Stimulated activated CD4-positive, alpha-beta T cell treated with anti-CD3 and anti-CD28 coated beads, Interleukin-12 subunit alpha, Interleukin-12 subunit beta, amount 100 ng/mL, for 24 hours (primary cell): Measurements from ENCODE around the gene OMG.
"Not testable (repeated sequence)": the region's sequence is repeated elsewhere in the genome, so short reads cannot be mapped to it uniquely, and the experiment has no call there.

Source experiments
- DNase-seq, 2 experiments: peaks; one replicate each; pipeline ENCODE4 v3.0.0-alpha.2; 2020; ENCODE audit warnings: low read depth in 2 of 2

Gene OMG

DNA sequence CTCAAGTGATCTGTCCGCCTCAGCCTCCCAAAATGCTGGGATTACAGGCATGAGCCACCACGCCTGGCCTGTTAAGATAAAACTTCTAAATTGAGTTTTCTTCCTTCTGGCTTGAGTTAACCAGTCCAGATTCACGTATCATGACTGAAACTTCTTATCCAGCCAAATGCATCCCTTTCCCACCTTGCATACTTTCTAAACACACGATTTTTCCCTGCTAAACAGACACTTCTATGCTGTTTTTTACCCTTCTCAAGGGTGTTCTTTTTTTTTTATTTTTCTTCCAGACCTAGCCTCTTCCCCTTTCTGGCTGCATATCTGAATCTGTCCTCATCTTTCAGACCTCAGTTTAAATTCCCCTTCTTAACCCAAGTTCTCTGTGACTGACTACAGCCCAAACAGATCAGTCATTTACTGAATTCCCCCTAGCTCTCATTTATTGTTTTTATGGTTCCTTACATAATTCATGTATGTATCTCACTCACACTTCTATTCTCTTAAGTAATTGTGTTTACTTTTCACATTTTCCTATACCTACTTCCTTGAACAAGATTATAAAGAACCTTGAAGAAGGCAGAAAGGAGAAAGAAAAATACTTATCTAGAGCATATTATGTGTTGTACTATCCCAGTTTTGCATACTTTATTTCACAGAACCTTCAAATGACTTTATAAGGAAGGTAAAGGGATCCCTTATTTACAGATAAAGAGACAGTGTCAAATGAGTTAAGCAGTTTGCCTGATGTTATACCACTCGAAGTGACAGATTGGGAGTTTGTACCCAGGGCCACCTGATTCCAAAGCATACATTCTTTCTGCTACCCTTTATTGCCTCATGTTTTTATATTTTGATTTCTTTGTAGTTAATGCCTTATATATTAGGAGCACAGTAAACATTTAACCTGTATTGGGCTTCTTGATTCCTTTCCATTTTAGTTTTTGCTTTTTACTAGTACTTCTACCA lies 11.6 kb upstream of the OMG start:
- no peak for DNase-seq

- DNase-seq: no peak
Observed at GRCh38 chr17:31307640-31308039, 10.6 kb upstream of the OMG start.

DNA sequence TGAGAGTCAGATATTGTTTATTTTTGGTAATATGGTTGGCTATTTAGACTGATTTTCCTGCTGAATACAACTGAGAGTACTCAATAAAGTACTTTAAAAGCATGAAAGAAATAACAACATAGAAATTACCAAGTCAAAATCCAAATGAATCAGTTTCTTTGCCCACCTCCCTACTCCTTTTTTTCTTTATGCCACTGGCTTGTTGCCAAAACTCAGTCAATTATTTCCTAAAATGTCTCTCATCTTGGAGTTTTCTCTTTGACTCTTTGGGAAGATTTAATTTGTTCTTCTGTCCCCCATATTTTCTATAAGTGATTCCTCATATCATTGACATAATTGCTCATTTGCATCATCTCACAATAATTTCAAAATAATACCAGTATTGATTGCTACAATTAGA lies 2.6 kb upstream of the OMG start:
- no peak for DNase-seq

GRCh38 chr17:31296142-31296541 lies 897 bp downstream of the OMG start:
- DNase-seq: no peak

DNA sequence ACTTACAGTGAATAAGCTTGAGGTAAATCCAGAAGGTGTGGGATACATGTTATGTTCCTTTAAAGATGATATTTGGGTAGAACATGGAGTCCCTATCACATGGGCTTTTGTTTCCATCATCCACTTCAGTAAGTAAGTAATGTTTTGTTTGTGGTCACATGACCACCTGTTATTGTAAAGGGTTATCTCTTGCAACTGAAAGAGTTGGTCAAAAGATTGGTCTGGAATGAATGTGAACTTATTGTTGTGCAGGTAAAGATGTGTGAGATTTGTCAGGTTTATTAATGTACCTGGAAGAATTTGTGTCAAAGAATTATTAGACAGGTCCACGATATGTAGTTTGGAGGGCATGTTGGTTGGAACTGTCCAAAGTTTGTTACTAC lies 1.6 kb downstream of the OMG start:
- no peak for DNase-seq

DNA sequence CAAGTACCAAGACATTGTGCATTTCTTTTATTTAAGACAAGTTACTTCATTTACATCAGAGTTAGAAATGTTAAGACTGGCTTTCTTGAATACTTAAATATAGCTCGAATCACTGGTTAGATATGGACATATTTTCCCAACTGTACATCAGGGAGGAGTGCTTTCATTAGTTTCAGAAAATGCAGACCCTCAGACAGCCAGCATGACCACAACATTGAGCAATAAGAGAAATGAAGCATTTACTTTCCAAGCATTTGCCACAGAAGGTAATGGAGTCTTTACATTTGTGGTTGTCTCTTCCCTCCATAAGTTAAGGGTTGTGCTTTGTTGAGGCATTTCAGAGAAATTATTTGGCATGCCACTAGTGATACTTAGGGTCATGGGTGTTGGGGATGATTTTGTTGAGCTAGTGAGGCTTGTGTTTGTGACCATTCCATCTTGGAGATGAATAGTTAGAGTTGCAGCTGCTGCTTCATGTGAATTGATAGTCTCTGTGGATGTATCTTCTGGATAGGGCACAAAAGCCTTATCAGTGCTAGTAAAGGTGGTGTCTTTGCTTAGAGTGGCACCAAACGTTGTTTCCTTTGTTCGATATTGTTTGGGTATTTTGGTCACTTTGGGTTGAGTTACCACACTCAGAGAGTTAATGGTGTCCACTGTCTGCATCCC lies 2.1 kb downstream of the OMG start:
- no peak for DNase-seq

- DNase-seq: no peak
Observed at GRCh38 chr17:31294231-31294630, 2.8 kb downstream of the OMG start.

DNA sequence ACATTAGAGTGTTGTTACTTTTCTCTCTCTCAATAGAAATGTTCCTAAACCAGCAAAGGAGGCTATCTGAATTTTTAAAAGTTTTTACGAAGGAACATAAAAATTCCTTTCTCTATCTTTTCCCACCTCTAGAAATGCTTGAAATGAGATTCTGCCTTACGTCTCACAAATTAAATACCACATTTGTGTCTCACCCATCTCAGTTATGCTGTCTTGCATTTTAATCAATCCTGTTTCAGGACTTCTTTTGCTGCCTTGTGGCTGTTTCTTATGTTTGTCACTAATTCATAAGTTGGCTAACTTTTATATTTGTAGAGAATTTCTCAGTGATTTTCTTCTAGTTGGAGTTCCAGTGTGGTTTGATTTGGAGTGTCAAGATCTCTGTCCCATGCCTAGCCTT lies 3.5 kb downstream of the OMG start:
- no peak for DNase-seq

DNA sequence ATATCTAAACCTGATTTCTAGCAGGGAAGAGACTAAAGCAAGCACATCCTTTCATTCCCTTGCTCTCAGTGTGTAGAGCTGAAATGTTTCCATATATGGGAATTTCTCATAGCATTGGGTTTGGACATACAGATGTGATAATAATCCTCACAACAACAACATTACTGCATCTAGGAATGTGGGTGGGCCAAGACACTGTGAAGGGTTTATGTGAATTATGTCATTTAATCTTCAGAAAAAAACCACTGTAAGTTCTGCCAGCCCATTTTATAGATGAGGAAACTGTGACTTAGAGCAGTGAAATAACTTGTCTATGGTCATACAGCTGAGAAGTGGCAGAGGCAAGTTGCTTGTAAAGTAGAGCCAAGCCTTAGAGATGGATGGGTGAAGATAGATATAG lies 5.2 kb downstream of the OMG start:
- no peak for DNase-seq

GRCh38 chr17:31289790-31290189 lies 7.2 kb downstream of the OMG start:
- DNase-seq: no peak

DNA sequence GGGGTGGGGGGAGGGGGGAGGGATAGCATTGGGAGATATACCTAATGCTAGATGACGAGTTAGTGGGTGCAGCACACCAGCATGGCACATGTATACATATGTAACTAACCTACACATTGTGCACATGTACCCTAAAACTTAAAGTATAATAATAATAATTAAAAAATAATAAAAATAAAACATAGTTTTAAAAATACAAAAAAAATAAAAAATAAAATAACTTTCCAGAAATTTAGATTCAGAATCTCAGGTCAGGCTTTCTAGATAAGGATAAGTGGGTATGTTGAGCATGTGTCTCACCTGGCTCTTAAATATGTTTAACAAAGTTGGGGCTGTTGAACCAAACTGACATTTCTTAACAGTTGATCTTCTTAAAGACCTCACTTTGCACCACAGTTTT lies 9.1 kb downstream of the OMG start:
- not testable (repeated sequence) for DNase-seq

DNA sequence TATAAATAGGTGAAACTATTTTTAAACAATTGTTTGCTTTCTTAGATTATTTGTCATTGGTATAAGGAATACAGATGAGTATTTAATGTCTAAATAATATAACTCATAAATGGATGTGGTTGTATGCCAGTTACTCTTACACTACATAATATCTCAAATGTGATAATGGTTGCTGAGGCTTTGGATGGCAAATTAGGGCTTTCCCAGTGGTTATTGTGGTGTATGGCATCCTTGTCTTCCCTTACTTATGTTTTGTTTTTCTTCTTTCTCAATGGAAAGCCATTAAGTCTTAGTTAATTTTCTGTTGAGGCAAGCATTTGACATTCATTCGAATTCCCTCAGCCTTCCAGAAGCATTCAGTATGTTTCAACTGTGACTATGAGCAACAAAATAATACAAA lies 10.5 kb downstream of the OMG start:
- DNase-seq: no peak

DNA sequence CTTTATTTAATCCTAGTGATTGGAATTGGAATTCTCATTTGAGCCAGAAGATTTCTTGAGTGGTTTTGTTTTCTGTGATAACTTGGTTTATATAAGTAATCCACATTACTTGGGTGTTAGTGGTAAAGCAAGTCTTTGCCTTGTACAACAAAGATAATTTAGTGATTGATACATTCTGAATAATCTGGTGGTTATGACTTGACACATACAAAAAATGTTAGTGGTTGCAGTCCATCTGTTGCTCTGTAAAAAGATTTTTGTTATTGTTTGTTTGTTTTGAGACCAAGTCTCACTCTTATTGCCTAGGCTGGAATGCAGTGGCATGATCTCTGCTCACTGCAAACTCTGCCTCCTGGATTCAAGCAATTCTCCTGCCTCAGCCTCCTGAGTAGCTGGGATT lies 13.2 kb downstream of the OMG start:
- DNase-seq: no peak

- DNase-seq: no peak
Observed at GRCh38 chr17:31281061-31281460, 16.0 kb downstream of the OMG start.

DNA sequence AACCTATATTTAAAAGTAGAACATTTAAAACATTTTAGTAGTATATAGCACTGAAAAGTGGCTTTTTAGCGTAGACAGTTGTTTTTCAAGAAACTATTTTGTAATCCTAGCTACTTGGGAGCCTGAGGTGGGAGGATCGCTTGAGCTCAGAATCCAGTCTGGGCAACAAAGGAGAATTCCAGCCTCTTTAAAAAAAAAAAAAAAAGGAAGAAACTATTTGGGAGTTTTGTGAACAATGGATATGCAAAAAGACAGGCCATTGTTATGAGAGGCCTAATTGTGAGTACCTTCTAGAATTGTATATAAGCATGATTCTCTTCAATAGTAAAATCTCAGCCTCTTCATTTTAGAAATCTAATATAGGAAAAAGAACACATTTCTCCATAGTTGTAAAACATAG lies 17.6 kb downstream of the OMG start:
- DNase-seq: no peak

DNA sequence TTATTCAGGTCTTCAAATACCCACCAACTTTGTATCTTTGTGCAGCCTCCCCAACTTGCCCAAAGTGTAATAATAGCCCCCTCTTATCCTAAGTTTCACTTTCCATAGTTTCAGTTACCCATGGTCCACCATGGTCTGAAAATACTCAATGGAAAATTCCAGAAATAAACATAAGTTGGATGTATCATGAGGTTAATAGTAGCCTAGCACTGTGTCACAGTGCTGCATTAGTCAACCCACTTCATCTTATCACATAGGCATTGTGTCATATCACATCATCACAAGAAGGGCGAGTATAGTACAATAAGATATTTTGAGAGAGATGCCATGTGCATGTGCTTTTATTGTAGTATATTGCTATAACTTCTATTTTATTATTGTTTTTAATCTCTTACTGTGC lies 21.9 kb downstream of the OMG start:
- no peak for DNase-seq

DNA sequence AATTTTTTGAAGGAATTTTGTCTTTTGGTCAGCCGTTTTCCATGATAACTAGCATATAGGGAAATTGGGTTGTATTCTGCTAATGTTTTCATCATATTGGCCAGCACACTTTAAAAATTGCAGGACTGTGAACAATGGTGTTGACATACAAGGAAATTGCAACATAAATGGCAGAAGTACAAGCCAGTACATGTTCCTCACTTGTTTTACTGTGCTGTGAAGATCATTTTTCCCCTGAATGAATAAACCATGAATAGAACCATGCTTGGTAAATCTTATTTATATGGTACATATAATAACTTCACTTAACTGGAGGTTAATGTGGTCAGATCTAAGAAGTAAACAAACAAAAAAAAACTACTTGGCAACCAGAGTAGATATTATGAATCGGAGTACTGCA lies 22.8 kb downstream of the OMG start:
- DNase-seq: no peak

GRCh38 chr17:31273516-31273915 lies 23.5 kb downstream of the OMG start:
- no peak for DNase-seq

GRCh38 chr17:31272803-31273202 lies 24.2 kb downstream of the OMG start:
- no peak for DNase-seq

DNA sequence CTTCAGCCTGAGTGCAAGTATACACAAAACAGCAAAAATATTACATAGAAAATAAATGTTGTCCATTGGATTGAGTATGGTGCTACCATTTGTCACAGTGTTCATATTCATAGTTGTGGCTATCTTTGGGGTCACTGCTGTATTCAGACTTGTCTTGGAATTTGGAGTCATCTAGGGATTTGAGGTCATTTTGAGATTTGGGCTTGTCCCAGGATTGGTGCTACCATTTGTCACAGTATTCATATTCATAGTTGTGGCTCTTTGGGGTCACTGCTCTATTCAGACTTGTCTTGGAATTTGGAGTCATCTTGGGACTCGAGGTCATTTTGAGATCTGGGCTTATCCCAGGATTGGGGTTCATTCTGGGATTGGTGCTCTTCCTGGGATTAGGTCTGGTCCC lies 24.8 kb downstream of the OMG start:
- DNase-seq: no peak

DNA sequence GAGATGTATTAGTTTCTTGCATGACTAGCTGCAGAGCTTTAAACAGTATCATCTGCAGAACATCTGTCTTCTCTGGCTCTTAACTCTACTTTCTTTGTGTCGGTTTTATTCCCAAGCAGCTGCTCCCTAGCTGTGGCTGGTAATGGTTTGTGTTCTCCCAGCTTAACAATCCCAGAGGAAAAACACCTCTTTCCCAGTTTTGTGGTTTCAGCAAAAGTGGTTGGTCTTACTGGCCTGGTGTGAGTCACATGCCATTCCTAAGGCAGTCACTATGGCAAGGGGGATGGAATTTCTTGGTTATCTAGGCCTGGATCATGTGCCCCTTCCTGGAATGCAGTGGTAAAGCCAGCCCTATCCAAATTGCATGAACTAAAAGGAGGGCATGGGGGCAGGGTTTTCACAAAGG lies 27.5 kb downstream of the OMG start:
- no peak for DNase-seq

- DNase-seq: no peak
Observed at GRCh38 chr17:31269036-31269577, 27.9 kb downstream of the OMG start.

DNA sequence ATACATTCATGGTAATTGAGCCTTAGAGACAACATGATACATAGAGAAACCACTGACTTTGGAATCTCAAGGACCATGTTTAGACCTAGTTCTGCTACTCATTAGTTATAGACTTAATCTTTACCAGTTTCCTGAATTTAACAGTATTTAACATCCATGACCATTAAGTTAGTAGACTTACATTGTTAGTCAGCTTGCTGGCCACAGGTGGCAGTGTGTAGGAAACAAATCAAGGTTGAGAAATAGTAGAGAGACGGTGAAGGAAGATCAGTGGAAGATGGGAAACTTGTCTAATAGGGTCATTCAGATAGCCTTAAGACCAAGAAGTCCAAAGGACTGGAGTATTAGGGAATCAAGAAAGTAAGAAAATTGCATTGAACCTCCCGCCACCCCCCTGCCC lies 31.0 kb downstream of the OMG start:
- no peak for DNase-seq
